GM19351 (cell line): ENCODE results near the gene OLFM1.

ENCODE experiments used
- ATAC-seq: cut with Tn5 transposase; IDR thresholded peaks from one replicate; pipeline ENCODE4 v1.9.1; 2021; ENCODE audit warnings: mild to moderate bottlenecking, moderate library complexity; ENCODE audit not compliant: unreplicated experiment

OLFM1 gene

GRCh38 chr9:135088979-135089847 is 1.7 kb downstream of the OLFM1 start:
- ATAC-seq = no peak

GRCh38 chr9:135090081-135090480 is 2.6 kb downstream of the OLFM1 start:
- no peak for ATAC-seq

- ATAC-seq = no peak
Measured at GRCh38 chr9:135090547-135090946, 3.1 kb downstream of the OLFM1 start.

GRCh38 chr9:135091545-135091944 is 4.1 kb downstream of the OLFM1 start:
- no peak for ATAC-seq

GRCh38 chr9:135093111-135093510 is 5.6 kb downstream of the OLFM1 start:
- no peak for ATAC-seq

GRCh38 chr9:135093911-135094584 is 6.6 kb downstream of the OLFM1 start:
- ATAC-seq = no peak

- ATAC-seq = no peak
Measured at GRCh38 chr9:135095470-135096407, 8.3 kb downstream of the OLFM1 start.

GRCh38 chr9:135096408-135096895 is 9.0 kb downstream of the OLFM1 start:
- ATAC-seq = no peak

GRCh38 chr9:135098400-135099105 is 11.1 kb downstream of the OLFM1 start:
- ATAC-seq = no peak

GRCh38 chr9:135099574-135099973 is 12.1 kb downstream of the OLFM1 start:
- no peak for ATAC-seq

GRCh38 chr9:135100241-135100681 is 12.8 kb downstream of the OLFM1 start:
- no peak for ATAC-seq

GRCh38 chr9:135100725-135101410 is 13.4 kb downstream of the OLFM1 start:
- ATAC-seq = no peak

- no peak for ATAC-seq
Measured at GRCh38 chr9:135101486-135101885, 14.0 kb downstream of the OLFM1 start.

GRCh38 chr9:135101926-135102325 is 14.5 kb downstream of the OLFM1 start:
- no peak for ATAC-seq

GRCh38 chr9:135102331-135102730 is 14.9 kb downstream of the OLFM1 start:
- ATAC-seq = no peak

- ATAC-seq = no peak
Measured at GRCh38 chr9:135103001-135103446, 15.6 kb downstream of the OLFM1 start.

GRCh38 chr9:135103931-135104639 is 16.6 kb downstream of the OLFM1 start:
- ATAC-seq = no peak

GRCh38 chr9:135104761-135105160 is 17.3 kb downstream of the OLFM1 start:
- ATAC-seq = no peak

GRCh38 chr9:135105211-135105745 is 17.8 kb downstream of the OLFM1 start:
- no peak for ATAC-seq
